OCI-LY7 (cell line): ENCODE data around the gene MCRIP2. TPM values are rescaled to one million over a fixed set of nuclear protein-coding genes. Genes with fewer than 3 reads are reported as not detected.

Experiments used
- BruUV-seq: library from RNA; stranded (reverse); fragments of 400-500 nt; replicated peaks from 2 replicates; lab custom pipeline; 2021; lab: Mats Ljungman, UMichigan
- CTCF ChIA-PET: fragments of 300-600 bp; sonication (Branson Sonifier 250); formaldehyde crosslinking; loops from one replicate; lab custom pipeline; 2022; ENCODE audit warnings: antibody characterized with exemption; ENCODE audit not compliant: unreplicated experiment; lab: Charles Lee
- POLR2A ChIA-PET: fragments of 300-600 bp; sonication (Branson Sonifier 250); formaldehyde crosslinking; loops from one replicate; lab custom pipeline; 2022; ENCODE audit warnings: antibody characterized with exemption; lab: Charles Lee
- DNase-seq: peaks from one replicate; pipeline ENCODE4 v3.0.0-alpha.2; 2015; ENCODE audit warnings: low spot score
- H2AFZ ChIP-seq: fragments of 200-600 bp; sonication (generic), shearing (Covaris generic); 2 replicates; pipeline ENCODE4 v1.6.1; 2014; ENCODE audit warnings: mild to moderate bottlenecking, antibody characterized with exemption, low read length, moderate library complexity
- H3K27ac ChIP-seq: fragments of 200-600 bp; sonication (generic); 2 replicates; pipeline ENCODE4 v1.5.1; 2014; ENCODE audit warnings: mixed run types, low read depth, mild to moderate bottlenecking, moderate library complexity, low read length, inconsistent platforms; ENCODE audit not compliant: poor library complexity, severe bottlenecking
- H3K36me3 ChIP-seq: fragments of 200-600 bp; sonication (generic); 2 replicates; pipeline ENCODE4 v1.6.1; 2014; ENCODE audit warnings: mild to moderate bottlenecking, antibody characterized with exemption, low read length, moderate library complexity, mixed read lengths; ENCODE audit not compliant: insufficient read depth
- H3K4me1 ChIP-seq: fragments of 200-600 bp; sonication (generic); 2 replicates; pipeline ENCODE4 v1.5.1; 2014; ENCODE audit warnings: mild to moderate bottlenecking, low read length; ENCODE audit not compliant: insufficient read depth, poor library complexity, severe bottlenecking
- H3K4me2 ChIP-seq: fragments of 200-600 bp; sonication (generic); 2 replicates; pipeline ENCODE4 v1.6.1; 2014; ENCODE audit warnings: mild to moderate bottlenecking, low read length
- H3K4me3 ChIP-seq: fragments of 200-600 bp; sonication (generic); 2 replicates; pipeline ENCODE4 v1.5.1; 2014; ENCODE audit warnings: mild to moderate bottlenecking, low read depth, low read length; ENCODE audit not compliant: poor library complexity, severe bottlenecking
- H3K79me2 ChIP-seq: fragments of 200-600 bp; sonication (generic); 2 replicates; pipeline ENCODE4 v1.6.1; 2016; ENCODE audit warnings: low read depth, mild to moderate bottlenecking, low read length, moderate library complexity, mixed read lengths; ENCODE audit not compliant: insufficient read depth
- H3K9me2 ChIP-seq: fragments of 200-600 bp; sonication (generic); 2 replicates; pipeline ENCODE4 v1.6.1; 2016; ENCODE audit warnings: mild to moderate bottlenecking, low read length, mixed read lengths; ENCODE audit not compliant: insufficient read depth
- H3K9me3 ChIP-seq: fragments of 200-600 bp; sonication (generic); 2 replicates; pipeline ENCODE4 v1.6.1; 2014; ENCODE audit warnings: mild to moderate bottlenecking, mixed run types, low read length, mixed read lengths
- H4K20me1 ChIP-seq: fragments of 200-600 bp; sonication (generic); 2 replicates; pipeline ENCODE4 v1.6.1; 2014; ENCODE audit warnings: mild to moderate bottlenecking, antibody characterized with exemption, low read length, moderate library complexity, mixed read lengths; ENCODE audit not compliant: insufficient read depth
- EZH2phosphoT487 ChIP-seq: fragments of 200-600 bp; sonication (generic); IDR thresholded peaks from 2 replicates; pipeline ENCODE4 v1.6.1; 2018; ENCODE audit warnings: low read depth, borderline replicate concordance, mild to moderate bottlenecking, mixed run types, antibody characterized with exemption, low read length, moderate library complexity, mixed read lengths
- intact Hi-C: fragments of 100-400 bp; cut with micrococcal nuclease; formaldehyde crosslinking; loops from one replicate; pipeline ENCODE4 v1.10.0; 2022; ENCODE audit not compliant: unreplicated experiment
- total RNA-seq, 2 experiments: library from RNA; depleted of rRNA in 1 of 2; stranded (reverse); fragments of >200 nt in 1 of 2; shearing (Covaris generic) in 1 of 2; gene quantifications; 2 replicates each; pipeline ENCODE4 v1.2.3, GENCODE V29; 2014 to 2022
- TF ChIP-seq, protein P1 (sequence below): fragments of 200-600 bp; sonication (generic); conservative IDR thresholded peaks from 2 replicates; pipeline ENCODE4 v1.5.1; 2014; ENCODE audit warnings: mild to moderate bottlenecking, antibody characterized with exemption, low read length, moderate library complexity, mixed read lengths

The MCRIP2 gene
- total RNA-seq, 2 experiments from 2014 or later: 62.8 to 64.1 TPM

DNA sequence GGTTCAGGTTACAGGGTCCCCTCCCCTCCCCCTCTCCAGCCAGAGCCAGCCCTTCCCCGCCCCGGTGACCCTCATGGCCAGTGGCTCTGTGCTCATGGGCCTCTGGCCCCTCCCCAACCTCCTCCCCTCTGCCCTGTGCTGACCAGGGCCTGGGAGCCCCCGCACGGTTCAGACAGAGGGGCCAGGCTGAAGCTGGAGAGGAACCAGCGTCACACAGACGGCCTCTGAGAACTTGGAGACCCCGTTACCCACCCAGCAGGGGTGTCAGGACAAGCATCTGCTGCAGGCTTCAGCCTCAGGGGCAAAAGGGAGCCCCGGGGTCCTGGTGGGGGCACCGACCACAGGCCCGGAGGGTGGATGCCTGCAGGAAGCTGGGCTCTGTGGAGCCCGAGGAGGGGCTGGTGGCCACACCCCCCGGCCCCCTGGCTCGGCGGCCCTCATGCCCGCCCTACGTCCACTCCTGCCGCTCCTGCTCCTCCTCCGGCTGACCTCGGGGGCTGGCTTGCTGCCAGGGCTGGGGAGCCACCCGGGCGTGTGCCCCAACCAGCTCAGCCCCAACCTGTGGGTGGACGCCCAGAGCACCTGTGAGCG lies 10.7 kb upstream of the MCRIP2 start, which contains the start of gene WFIKKN1:
Gene WFIKKN1 (plus strand): TSS at position 171 of the 591 bp plus-strand sequence. CDS start 269 bp downstream, at position 440.
- Histone ChIP-seq H3K4me3 (no peak within 1 kb of the TSS), H3K4me2 (no peak within 1 kb of the TSS), H2AFZ (no peak within 1 kb of the TSS), H4K20me1 (no peaks in the 10 kb centered on the region), H3K4me1 (peaks cover 7% of the 10 kb centered on the region), H3K36me3 (peaks cover 8% of the 10 kb centered on the region; the same call in 1 of the 2 replicates), H3K9me2 (no peaks in the 10 kb centered on the region), H3K79me2 (peaks cover 8% of the 10 kb centered on the region; the same call in 1 of the 2 replicates), H3K9me3 (no peaks in the 10 kb centered on the region), H3K27ac (no peak within 1 kb of the TSS)
- ChIA-PET POLR2A (no interaction called here), CTCF (no interaction called here)
- TF ChIP-seq, protein P1, sequence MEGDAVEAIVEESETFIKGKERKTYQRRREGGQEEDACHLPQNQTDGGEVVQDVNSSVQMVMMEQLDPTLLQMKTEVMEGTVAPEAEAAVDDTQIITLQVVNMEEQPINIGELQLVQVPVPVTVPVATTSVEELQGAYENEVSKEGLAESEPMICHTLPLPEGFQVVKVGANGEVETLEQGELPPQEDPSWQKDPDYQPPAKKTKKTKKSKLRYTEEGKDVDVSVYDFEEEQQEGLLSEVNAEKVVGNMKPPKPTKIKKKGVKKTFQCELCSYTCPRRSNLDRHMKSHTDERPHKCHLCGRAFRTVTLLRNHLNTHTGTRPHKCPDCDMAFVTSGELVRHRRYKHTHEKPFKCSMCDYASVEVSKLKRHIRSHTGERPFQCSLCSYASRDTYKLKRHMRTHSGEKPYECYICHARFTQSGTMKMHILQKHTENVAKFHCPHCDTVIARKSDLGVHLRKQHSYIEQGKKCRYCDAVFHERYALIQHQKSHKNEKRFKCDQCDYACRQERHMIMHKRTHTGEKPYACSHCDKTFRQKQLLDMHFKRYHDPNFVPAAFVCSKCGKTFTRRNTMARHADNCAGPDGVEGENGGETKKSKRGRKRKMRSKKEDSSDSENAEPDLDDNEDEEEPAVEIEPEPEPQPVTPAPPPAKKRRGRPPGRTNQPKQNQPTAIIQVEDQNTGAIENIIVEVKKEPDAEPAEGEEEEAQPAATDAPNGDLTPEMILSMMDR: no peak
- TF ChIP-seq EZH2phosphoT487: no peak
- BruUV-seq: no TSS peak
- intact Hi-C loops: no loop called here
- no peak for DNase-seq

- BruUV-seq: no TSS peak
- H3K4me1 ChIP-seq: peaks cover 7% of the 10 kb centered on the region
- POLR2A ChIA-PET: no interaction called here
- H3K9me2 ChIP-seq: no peaks in the 10 kb centered on the region
- CTCF ChIA-PET: no interaction called here
- peaks cover 8% of the 10 kb centered on the region; the same call in 1 of the 2 replicates for H3K36me3 ChIP-seq
- intact Hi-C loops: no loop called here
- H3K4me3 ChIP-seq: no peak overlapping the region
- DNase-seq: no peak
- no peak overlapping the region for H3K27ac ChIP-seq
- no peak for TF ChIP-seq EZH2phosphoT487
- TF ChIP-seq, protein P1: no peak
- H3K4me2 ChIP-seq: no peak overlapping the region
- H3K79me2 ChIP-seq: peaks cover 8% of the 10 kb centered on the region; the same call in 1 of the 2 replicates
- no peaks in the 10 kb centered on the region for H3K9me3 ChIP-seq
- H2AFZ ChIP-seq: no peak overlapping the region
- H4K20me1 ChIP-seq: no peaks in the 10 kb centered on the region
These were observed 9.7 kb upstream of the MCRIP2 start for GRCh38 chr16:631808-632358.
